ENCODE data around the gene WFIKKN1.

GRCh38 chr16:671353-672131 is 40.8 kb downstream of the WFIKKN1 start:
- TF ChIP-seq CTCF (IDR thresholded peaks at IDR 0.05) (no peak), POLR2A (IDR thresholded peaks at IDR 0.05) (no peak)
